Hematopoietic multipotent progenitor cell treated with erythropoietin and hydrocortisone succinate and interleukin-3 and kit ligand, for 17 days (in vitro differentiated cells): ENCODE data around the gene N4BP2.

Experiments used
- DNase-seq: peaks from one replicate; pipeline ENCODE4 v3.0.0-alpha.2; 2015; ENCODE audit warnings: low spot score

Gene N4BP2

GRCh38 chr4:40152637-40153036 is 96.0 kb downstream of the N4BP2 start:
- DNase-seq: no peak

- DNase-seq: no peak
Measured at GRCh38 chr4:40157436-40157835, 100.8 kb downstream of the N4BP2 start.

DNA sequence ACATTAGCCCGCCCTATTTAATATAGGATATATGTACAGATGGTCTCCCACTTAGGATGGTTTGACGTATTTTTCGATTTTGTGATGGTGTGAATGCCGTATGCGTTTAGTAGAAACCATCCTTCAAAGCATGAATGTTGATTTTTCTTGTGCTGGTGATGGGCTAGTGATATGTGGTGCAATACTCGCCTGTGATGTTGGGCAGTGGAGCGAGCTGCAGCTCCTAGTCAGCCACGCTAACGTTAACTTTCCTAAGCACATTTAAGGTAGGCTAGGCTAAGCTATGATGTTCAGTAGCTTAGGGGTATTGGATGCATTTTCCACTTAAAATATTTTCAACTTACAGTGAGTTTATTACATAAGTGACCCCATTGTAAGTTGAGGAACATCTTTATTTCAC is 103.6 kb downstream of the N4BP2 start:
- no peak for DNase-seq

- DNase-seq: no peak
Measured at GRCh38 chr4:40164459-40164858, 107.8 kb downstream of the N4BP2 start.

DNA sequence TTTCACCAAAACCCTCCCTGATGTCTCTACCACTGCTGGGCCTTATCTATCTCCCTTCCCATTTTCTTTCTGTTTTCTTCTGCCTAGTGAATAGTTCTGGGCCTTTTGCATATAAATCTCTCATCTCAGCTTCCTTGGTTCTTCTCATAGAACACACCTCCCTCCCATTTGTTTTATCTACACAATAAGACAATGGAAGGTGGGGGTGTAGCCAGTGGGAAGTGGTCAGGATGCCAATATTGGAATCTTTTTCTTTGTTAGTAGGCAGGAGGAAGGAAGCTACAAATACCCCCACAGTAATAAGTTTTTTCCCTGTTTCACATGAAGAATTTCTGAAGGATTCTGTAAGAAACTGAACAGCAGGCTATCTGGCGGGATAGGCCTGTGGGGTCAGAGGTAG is 109.3 kb downstream of the N4BP2 start:
- DNase-seq: no peak

DNA sequence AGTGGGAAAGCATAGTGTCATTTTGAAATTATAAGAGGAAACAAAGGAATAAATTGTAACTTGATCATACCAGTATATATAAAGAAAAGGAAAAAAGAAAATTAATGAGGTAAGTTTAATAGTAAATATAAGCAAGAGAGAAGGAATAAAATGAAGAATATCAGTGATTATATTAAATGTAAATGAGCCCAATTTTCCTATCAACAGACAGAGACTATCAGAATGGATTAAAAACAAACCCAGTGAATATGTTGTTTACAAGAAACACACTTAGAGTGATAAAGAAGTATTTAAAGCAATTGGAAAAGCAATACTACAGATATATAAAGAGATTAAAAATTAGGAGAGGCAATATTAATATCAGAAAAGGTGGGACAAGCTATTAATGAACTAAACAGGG is 111.4 kb downstream of the N4BP2 start:
- DNase-seq: no peak

GRCh38 chr4:40170588-40170987 is 113.9 kb downstream of the N4BP2 start:
- no peak for DNase-seq

DNA sequence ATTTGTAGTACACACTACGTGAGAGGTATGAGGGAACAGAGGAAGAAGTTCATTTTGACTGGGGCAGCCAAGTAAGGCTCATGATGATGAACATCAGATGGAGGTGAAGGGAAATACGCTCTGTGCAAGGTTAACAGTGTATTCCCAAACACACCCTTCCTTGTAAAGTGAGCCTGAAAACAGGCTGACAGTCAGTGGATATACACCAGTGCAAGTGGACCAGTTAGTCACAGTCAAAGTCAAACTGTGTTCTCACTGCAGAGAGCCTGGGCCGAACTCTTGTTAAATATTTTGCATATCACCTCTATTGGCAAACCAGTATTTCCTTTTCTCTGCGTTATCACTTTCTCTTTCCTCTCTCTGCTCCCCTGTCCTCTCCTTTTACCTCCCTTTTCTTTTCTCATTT is 116.8 kb downstream of the N4BP2 start:
- no peak for DNase-seq

GRCh38 chr4:40176602-40177001 is 120.0 kb downstream of the N4BP2 start:
- DNase-seq: no peak

DNA sequence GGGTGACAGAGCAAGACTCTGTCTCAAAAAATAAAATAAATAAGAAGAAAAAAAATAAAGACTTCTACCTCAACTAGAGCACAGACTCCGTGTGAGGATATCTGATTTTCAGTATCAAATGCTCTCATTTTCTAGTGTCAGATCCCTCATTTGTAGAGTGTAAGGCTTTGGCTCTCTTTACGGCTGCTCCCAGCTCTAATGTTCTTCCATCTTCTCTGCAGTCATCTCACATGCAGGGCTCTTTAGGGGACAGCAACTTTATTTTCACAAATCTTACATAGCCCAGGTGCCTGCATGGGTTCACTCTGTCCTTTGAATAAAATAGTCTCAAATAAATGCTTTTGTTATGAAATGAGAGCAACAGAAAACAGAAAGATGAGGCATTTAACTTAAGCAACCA is 120.9 kb downstream of the N4BP2 start:
- DNase-seq: no peak

GRCh38 chr4:40178672-40179071 is 122.0 kb downstream of the N4BP2 start:
- no peak for DNase-seq

GRCh38 chr4:40179360-40179759 is 122.7 kb downstream of the N4BP2 start:
- no peak for DNase-seq

GRCh38 chr4:40180356-40180755 is 123.7 kb downstream of the N4BP2 start:
- no peak for DNase-seq

DNA sequence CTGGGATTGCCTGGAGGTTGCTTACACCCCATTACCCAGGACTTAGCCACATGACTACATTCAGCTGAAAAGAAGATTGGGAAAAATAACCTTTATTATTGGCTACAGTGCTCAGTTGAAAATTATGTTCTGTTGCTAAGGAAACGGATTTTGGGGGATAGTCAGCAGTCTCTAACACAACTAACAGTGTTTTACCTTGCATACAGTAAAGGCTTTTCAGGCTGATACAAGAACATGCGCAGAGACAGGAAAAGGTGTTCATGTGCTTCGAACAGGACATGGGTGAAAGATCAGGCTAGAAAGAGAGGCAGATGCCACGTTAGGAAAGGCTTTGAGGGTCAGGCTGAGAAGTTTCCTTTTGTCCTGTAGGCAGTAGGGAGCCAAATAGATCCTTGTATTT is 125.4 kb downstream of the N4BP2 start:
- no peak for DNase-seq

DNA sequence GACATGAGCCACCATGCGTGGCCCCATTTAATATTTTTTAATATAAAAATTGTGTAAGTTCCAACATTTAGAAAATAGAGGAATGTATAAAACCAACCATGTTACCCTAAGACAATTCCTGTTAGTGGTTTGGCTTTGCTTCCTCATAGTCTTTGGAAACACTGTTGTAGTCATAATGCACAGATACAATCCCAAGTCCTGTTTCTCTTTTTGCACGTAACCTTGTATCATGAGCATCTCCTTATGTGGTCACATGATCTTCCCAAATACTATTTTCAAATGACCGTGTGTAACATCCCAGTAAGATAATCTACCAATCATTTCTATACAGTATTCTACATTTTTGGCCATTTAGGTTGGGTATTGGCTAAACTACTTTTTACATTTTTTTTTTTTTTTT is 126.3 kb downstream of the N4BP2 start:
- no peak for DNase-seq

- DNase-seq: no peak
Measured at GRCh38 chr4:40183615-40184411, 127.2 kb downstream of the N4BP2 start.

- no peak for DNase-seq
Measured at GRCh38 chr4:40185830-40186664, 129.4 kb downstream of the N4BP2 start.

DNA sequence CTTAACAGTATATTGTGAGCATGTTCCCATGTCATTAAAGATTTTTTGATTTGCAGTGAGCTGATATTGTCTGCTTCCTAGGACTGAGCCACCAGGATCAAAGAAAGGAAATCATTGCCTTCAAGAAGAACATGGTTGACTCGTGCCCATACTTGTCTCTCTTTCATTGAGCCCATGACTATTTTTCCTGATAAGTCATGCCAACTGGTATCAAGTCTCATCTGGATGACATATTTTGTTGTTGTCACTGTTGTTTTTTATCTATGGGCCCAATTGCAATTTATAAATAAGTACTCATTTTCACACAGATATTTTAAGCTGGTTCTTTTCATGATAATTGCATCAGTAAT is 130.0 kb downstream of the N4BP2 start:
- no peak for DNase-seq

GRCh38 chr4:40187386-40187906 is 130.8 kb downstream of the N4BP2 start:
- no peak for DNase-seq

GRCh38 chr4:40190019-40190418 is 133.4 kb downstream of the N4BP2 start:
- DNase-seq: no peak

DNA sequence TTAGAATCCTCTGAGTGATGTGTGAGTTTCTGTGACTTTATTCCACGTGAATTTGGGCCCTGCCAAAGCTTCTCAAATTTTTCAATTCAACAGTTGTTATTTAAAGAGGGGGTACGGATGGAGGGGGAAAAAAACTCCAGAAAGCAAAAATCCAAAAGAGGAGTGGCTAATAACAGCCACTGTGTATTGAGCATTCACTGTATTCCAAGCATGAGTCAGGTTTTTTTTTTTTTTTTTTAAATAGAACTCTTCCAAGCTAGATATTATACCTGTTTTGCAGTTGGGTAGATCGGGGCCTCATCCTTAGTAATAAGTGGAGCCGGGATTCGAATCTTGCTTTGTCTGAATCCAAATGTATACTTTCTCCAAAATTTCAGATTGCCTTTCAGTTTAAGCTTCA is 133.8 kb downstream of the N4BP2 start:
- DNase-seq: no peak

GRCh38 chr4:40190880-40191815 is 134.5 kb downstream of the N4BP2 start:
- no peak for DNase-seq
